ENCODE data around the gene TTLL9. TPM values are rescaled to one million over a fixed set of nuclear protein-coding genes. Genes with fewer than 3 reads are reported as not detected.

Gene TTLL9
- polyA plus RNA-seq, 1 donor: 0.25 TPM

DNA sequence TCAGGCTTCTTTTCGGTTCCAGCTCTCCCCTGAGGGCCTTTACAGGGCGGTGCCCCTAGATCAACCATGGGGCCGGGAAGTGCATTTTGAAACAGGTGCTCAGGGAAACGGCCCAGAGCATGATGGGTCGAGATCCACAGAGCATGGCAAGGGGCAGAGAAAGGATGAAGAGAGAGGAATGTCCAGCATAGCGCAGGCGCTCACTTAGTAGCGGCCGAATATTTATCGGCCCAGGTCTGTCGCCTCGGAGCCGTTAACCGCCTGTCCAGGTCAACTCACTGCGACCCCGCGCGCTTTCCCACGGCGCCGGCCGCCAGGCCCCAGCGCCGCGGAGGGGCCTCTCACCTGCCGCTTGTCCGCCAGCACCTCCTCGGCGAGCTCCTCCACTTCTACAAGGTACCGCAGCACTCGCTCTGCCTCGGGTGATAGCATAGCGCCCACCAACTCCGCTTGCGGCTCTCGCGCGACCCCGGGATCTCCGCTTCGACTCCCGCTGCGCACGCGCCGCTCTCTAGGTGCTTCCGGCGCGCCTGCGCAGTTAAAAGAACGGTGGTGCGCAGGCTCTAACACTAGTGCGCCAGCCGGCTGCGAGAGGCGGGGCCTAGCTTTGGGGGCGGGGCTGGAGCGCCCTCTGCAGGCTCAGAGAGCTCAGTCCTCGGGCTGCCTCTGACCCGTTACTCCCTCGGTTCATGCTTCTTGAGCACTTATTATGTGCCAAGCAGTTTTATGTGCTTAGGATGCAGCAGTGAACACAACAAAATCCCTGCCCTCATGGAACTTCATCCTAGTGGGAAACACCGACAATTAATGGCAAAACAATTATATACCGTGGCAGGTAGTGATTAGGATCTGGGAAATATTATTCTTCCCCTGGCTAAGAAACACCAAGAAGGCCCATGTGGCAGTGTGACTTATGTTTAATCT, 81.4 kb downstream of the TTLL9 start, which contains the start of gene PDRG1:
Gene PDRG1, minus strand, starts transcription at position 517 of the 924 bp plus-strand sequence. Its CDS starts 85 bp downstream, at position 432.
- peak; percentile 98 for DNase-seq

DNA sequence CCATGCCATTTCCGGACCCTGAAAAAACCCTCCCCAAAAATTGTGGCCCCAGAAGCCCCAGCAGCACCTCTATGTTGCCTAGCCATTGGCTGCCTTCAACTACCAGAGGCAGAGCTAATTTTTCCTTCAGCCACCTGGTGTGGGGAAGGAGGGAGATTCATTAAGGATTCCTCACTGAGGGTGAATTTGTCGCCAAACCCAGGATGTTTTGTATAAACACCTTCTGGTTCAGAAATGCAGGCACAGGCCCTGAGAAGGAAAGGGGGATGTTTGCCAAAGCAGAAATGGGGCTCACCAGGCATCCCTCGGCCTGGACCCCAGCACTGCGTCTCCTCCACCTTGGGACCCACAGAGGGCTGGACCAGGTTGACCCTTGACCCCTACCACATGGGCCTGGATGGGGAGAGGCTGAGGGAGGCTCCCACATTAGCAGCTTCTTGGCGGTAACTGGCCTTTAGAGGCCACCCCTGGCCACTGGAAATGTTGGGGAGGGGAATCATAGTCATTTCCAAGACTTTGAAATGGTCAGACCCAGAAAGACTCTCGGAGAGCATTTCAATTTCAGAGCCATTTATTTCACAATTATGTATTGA, 83.2 kb downstream of the TTLL9 start:
- DNase-seq: no peak

DNA sequence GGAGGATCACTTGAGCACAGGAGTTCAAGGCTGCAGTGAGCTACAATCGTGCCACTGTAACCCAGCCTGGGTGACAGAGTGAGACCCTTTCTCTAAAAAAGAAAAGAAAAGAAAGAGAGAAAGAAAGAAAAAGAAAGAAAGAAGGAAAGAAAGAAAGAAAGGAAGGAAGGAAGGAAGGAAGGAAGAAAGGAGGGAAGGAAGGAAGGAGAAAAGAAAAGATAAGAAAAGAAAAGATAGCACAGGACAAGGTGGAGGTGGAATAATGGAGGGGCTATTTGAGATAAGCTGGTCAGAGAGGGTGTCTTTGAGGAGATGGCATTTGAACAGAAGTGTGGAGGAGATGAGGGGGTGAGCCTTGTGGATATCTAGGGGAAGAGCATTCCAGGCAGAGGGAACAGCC, 84.1 kb downstream of the TTLL9 start:
- DNase-seq: no peak

DNA sequence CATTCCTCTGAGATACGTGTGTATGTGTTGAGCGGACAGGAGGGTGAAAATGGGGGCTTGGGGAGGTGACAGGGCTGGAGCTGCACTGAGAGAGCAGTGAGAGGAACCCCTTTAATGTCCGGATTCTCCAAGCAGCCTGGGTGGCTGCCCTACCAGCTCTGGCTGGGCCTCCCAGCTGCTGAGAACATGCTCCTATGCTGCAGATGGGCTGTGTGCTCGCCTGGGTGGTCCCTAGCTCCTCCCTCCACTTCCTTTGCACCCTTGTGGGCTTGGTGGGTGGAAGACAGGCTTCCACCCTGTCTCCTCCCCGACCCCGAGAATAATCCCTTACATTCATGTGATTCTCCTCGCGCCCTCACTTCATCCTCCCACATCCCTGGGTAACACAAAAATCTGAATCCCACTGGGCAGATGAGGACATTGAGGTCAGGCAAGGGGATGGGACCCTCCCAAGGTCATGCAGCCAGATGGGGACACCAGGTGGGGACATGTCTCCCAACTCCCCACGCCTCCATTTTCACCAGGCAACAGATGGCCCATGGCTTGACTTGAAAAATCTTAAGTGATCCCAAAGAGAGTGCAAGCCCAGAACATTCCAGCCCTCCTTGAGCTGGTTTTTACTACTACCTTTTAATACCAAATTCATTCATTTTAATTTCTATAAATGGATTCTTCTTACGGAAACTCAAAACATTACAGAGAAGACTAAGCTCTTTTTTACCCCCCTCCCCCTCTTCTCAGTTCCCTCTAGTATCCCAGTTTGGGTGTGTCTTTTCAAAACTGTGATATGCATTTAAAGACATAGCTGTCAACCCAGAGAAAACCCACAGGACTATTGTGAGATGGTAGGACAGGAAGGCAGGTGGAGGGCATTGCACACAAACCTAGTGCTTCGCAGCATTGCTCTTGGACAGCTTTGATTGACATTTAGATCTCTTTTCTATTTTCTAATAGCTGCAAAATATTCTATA, 86.4 kb downstream of the TTLL9 start:
- DNase-seq: no peak

DNA sequence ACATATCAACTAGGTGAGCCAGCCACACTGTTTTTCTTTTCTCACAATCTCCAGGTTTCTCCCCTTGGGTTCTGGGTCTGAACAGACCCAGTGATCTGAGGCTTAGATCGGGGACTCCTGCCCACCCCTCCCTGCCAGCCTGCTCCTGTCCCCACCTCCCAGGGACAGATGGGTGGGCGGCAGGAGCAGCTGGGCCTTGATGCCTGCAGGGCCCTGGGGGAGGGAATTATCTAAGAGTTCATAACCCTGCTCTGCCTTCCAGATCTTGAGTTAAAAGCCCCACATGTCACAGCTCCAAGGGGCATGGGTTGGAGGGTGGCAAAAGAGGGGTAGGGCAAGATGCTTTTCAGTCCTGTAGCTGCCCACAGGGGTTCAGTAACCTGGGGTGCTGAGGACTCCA, 92.3 kb downstream of the TTLL9 start:
- no peak for DNase-seq

DNA sequence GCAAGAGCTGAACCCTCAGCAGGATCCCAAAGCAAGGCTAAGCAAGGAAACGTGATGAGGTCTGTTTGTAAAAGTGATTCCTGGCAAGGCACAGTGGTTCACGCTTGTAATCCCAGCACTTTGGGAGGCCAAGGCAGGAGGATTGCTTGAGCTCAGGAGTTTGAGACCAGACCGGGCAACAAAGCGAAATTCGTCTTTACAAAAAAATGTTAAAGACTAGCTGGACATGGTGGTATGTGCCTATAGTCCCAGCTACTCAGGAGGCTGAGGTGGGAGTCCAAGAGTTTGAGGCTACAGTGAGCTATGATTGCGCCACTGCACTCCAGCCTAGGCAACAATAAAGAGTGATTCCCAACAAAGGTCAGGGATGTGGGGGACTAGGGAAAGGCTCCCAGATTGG, 93.5 kb downstream of the TTLL9 start:
- DNase-seq: no peak

DNA sequence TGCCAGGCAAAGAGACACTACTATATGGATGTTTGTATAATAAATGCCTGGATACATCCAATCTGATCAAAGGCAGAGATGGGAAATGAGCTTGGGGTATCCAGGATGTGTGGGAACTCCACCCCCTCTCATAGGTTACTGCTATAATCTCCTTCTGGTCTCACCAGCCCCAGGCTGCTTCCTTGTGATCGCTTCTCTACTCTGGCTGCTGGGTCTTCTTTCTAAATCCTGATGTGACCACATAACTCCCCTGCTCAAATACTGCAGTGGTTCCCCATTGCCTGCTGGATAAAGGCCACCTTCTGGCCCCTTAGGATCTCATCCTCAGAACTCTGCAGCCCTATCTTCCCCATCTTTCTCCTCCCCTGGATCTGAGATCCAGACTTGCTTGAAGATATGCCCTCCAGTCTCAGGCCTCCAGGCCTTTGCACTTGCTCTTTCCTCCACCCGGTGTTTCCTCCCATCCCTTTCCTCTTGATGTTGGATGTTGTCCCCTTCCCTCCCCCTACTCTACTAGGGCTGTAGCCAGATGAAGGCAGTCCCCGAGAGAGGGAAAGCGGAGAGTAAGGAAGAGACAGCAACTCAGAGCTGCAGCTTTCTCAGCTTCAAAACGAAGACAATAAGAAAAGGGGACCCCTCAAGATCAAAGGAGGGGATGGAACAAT, 96.7 kb downstream of the TTLL9 start:
- DNase-seq: no peak

DNA sequence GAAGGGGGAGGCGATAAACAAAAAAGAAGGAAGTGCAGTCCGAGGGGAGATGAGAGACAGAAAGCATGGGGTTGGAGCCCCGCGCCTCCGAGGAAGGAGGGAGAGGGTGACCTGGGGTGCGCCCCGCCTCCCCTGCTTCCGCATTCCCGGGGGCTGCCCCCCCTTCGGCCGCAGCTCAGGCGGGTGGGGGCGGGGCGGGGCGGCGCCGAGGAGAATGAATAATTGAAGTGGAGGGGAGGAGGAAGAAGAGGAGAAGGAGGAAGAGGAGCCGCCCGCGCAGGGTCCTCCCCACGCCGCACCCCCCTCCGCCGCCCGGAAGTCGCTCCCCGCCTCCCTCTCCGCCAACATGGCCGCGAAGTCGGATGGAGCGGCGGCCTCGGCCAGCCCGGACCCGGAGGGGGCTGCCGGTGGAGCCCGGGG, 97.4 kb downstream of the TTLL9 start, which contains the start of gene XKR7:
Gene XKR7, plus strand, starts transcription at position 322 of the 420 bp plus-strand sequence. Its CDS starts 25 bp downstream, at position 347.
- no peak for DNase-seq

DNA sequence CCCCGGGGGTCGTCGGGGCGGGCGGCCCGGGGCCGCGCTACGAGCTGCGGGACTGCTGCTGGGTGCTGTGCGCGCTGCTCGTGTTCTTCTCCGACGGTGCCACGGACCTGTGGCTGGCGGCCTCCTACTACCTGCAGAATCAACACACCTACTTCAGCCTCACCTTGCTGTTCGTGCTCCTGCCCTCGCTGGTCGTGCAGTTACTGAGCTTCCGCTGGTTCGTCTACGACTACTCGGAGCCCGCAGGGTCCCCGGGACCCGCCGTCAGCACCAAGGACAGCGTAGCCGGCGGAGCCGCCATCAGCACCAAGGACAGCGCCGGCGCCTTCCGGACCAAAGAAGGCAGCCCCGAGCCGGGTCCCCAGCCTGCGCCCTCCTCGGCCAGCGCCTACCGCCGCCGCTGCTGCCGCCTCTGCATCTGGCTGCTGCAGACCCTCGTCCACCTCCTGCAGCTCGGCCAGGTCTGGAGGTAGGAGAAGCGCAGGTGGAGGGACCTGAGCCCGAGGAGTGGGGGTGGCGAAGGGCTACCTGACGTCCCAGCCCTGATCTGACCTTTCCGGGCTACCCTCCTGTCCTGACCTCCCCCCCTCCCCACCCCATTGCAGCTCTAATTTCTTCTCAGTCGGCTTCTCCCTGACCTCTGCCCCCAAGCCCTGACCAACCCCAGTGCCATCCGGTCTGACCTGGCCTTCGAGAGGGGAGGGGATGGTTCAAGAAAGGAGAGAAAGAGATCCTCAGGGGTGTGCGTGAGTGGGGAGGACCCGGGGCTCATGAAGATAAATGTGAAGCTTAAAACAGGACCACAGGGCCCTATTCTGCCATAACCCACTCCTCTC, 98.1 kb downstream of the TTLL9 start:
- peak; percentile 83 for DNase-seq

DNA sequence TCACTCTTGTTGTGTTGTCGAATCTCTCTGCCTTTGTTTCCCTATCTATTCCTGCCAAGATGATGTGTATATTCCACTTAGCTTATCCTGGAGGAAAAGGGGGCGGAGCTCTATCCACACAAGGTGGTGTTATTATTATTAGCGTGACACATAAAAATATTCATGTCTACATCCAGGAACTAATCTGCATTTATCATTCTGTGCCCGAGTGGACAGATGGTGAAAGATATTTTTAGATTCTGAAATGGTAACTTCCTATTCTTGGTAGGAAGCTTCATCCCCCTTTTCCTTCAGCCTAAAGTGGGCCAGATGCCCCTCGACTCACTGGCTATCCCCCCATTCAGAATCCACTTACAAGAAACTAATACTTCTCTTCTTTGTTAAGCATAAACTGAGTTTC, 99.6 kb downstream of the TTLL9 start:
- DNase-seq: no peak

DNA sequence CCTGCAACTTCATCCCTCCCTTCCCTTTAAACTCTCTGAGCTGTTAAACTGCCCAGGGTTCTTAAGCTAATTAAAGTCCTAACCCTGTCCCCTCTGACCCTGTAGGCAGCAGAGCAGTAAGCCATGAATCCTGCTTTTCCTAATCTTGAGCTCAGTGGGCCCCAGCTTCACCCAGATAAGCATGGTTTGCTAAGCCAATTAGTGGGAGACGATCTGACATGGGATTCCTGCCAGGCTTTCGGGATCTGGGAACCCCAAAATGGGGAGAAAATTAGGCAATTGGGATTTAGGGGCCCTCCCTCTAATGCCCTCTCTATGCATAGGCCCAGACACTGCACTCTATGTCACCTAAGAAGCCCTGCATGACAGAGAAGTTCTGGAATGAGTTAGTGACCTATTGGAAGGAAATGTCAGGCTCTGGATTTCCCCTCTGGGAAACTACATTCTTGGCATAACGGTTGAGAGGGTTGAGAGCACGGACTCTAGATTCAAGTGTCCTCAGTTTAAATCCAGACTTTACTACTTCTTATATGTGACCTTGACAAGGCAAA, 102.1 kb downstream of the TTLL9 start:
- DNase-seq: no peak

DNA sequence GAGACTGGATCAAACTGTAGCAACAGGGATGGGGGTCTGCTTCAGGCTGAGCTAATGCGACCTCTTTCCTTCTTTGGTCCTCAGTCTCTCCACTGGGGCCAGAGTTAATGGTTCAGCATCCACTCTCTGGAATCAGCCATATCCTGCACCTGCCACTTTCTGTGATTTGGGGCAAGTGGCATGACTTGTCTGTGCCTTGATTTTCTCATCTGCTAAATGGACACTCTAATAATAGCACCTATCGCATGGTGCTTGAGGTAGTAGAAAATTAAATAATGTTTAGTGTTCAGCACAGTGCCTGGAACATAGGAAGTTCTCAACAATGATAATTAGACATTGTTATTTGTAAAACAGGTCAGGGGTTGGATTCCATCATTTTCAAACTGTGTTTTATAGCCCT, 103.9 kb downstream of the TTLL9 start:
- DNase-seq: no peak

DNA sequence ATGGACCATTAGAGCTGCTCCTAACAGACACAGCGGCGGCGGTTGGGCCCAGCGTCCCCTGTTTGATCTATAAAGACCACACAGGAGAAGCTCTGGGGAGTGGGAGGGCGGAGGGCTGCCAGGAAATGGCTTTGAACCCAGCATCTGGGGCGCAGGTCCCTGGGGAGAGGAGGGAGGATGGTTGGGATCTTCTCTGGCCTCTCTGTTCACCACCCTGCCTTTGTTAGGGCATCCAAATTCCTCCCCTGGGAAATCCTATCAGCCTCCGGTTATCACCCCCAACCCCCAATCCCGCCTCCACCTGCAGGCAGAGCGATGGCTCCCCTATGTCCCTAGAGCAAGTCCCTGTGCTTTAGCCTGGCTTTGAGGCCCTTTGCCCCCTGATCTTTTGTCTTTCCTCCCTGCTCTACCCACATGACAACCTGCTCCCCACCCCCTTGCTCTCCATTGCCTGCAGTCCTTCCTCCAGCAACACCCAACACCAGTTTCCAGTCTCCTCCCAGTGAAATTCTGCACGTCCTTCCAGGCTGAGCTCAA, 104.6 kb downstream of the TTLL9 start:
- DNase-seq: no peak

DNA sequence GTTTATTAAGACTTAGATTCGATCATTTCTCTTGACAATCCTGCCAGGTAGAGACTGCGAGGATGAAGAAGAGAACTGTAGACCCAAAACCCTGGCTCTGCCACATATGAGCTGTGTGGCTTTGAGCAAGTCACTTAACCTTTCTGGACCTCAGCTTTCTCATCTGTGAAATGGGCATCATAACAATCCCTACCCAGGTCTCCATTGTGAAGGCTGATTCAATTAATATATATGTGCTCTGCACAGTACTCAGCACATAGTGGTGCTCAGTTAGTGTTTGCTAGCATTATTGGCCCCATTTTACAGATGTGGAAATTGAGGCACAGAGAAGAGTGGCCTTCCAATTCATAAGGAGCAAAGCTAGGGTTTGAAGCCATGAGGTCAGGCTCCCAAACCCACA, 105.4 kb downstream of the TTLL9 start:
- no peak for DNase-seq

DNA sequence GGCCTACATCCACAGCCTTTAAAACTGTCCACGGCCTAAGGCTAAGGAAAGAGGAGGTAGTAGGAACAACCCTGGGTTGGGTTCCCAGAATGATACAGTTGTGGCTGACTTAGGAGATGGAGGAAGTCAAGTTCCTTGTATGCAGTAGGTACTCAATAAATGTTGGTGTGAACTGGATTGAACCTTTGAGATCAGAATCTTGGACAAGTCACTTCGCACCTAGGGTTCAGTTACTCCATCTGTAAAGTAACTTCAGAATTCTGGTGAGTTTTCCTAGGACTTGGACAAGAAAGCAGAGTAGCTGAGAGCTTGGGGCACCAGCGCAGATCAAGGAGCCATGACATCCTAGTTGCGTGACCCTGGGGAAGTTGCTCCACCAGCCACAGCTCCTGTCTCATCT, 106.6 kb downstream of the TTLL9 start:
- no peak for DNase-seq

DNA sequence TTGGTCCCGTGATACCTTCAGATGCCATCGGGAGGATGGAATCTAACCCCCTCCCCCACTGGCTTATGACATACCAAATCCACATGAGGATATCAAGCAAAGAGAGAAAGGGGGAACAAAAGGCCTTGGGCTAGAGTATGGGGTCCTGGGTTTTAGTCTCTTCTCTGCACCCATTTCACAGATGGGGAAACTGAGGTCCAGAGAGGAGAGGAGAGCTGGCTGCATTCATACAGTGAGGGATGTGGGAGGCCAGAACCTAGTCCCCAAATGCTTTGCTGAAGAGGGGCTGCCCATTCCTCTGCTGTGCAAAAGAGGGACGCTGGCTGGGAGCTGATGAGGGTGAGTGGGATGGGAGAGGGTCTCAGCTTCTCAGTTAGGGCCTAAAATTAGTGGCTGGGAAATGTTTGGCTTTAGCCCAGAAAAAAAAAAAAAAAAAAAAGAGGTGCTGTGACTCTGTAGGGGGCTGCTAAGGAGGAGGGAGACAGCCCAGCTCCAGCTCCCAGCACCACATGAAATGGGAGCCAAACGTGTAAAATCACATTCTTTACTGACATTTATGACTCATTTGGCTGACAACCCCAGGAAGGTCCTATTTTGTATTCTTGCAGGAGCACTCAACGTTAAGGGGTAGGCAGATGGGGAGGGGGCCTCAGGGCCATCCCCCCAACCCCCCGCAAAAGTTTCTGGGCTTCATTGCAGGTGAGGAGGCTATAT, 109.4 kb downstream of the TTLL9 start:
- DNase-seq: no peak

DNA sequence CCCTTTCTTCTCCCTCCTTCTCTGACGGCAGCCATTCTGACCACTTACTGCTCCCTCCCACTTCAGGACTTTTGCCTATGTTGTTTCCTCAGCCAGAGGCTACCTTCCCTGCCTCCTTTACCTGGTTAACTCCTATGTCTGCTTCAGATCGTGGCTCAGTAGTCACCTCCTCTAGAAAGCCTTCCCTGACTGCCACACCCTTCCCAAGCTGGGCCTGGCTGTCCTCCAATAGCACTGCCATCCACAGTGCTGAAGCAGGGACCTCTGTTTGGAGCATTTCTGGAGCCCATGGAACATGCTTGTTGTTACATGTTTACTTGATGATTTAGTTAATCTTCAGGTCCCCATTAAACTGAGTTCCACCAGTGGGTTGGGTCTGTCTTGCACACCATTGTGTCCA, 111.3 kb downstream of the TTLL9 start:
- DNase-seq: no peak

DNA sequence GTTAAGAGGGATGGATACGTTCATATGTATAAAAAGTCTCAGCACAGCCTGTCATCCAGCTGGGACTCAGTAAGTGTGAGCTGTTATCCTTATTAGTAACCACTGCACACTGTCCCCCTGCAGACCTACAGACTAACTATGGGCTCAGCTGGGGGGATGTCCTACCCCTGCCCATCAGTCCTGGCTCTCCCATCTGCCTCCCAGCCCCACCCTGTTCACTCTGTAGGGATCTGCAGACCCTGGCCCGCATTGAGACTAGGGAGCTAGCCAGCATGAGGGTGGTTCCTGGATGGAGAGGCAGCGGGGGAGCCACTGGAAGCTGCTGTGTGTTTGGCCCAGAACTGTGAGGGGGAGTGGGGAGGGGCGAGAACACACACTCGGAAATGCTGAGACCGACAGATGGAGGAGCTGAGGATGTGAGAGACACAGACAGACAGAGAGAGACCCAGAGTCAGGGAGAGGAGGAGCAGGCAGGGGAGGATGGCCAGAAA, 114.6 kb downstream of the TTLL9 start:
- no peak for DNase-seq

DNA sequence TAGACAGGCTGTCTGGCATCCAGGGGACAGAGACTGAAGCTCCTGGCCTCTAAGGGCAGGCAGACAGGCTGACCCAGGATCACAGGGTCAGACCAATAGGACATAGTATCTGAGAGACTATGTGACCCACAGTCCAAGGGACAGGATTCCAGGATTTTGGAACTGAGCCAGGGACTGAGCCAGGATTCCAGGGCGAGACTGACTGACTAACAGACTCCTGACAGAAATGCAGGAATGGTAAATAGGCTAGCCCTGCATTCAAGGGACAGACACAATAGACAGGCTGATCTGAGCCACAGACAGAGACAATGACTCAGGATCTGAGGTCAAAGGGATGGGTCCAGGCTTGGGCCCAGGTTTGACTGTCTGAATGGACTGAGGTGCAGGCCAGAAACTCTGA, 117.3 kb downstream of the TTLL9 start:
- DNase-seq: no peak

Measured in hindlimb muscle (tissue), 1 donor.